HEK293 (cell line): Measurements from ENCODE around the gene CDK6.

Source experiments
- CTCF ChIA-PET: fragments of 350-600 bp; formaldehyde crosslinking; extraction: SDS; loops from one replicate; lab custom pipeline; 2021; ENCODE audit warnings: antibody characterized with exemption; lab: Yijun Ruan, JAX
- POLR2A ChIA-PET: fragments of 300-600 bp; formaldehyde crosslinking; extraction: SDS; loops from one replicate; lab custom pipeline; 2020; ENCODE audit warnings: antibody characterized with exemption, inconsistent platforms; lab: Yijun Ruan, JAX
- H3K27ac ChIP-seq: fragments of 200-500 bp; sonication (Bioruptor generic); 2 replicates; pipeline ENCODE4 v1.5.1; 2014; ENCODE audit warnings: low read depth, low read length, control low read depth, inconsistent platforms; ENCODE audit errors: extremely low read depth
- H3K36me3 ChIP-seq, 2 experiments: fragments of 200-500 bp in 1 of 2; sonication (Bioruptor generic) in 1 of 2; 1 replicate in 1 of 2; 2 replicates in 1 of 2; pipeline ENCODE4 v1.5.1; 2014 to 2017; ENCODE audit warnings: inconsistent platforms in 2 of 2, low read length in 2 of 2; ENCODE audit not compliant: control insufficient read depth in 2 of 2, insufficient read depth in 1 of 2
- H3K4me1 ChIP-seq: fragments of 200-500 bp; sonication (Bioruptor generic); 2 replicates; pipeline ENCODE4 v1.5.1; 2014; ENCODE audit warnings: mild to moderate bottlenecking, low read length, inconsistent platforms; ENCODE audit not compliant: control insufficient read depth, insufficient read depth
- H3K4me3 ChIP-seq: 2 replicates; pipeline ENCODE4 v1.5.1; 2011; ENCODE audit warnings: low read depth, mild to moderate bottlenecking, control low read depth, low read length, moderate library complexity
- H3K9me3 ChIP-seq: fragments of 200-500 bp; sonication (Bioruptor generic); 2 replicates; pipeline ENCODE4 v1.5.1; 2014; ENCODE audit warnings: low read depth, low read length, inconsistent platforms; ENCODE audit not compliant: control insufficient read depth, insufficient read depth
- GLIS1 ChIP-seq: fragments of 450-650 bp; formaldehyde crosslinking; IDR thresholded peaks from 2 replicates; pipeline ENCODE4 v1.5.1; 2016; ENCODE audit warnings: missing biosample characterization, missing genetic modification characterization
- HOXA7 ChIP-seq: sonication (generic); formaldehyde crosslinking; IDR thresholded peaks from 2 replicates; pipeline ENCODE4 v1.8.1; 2022; ENCODE audit warnings: missing genetic modification reagents, borderline replicate concordance
- IKZF3 ChIP-seq: fragments of 450-650 bp; IDR thresholded peaks from 2 replicates; pipeline ENCODE4 v1.5.0; 2018; ENCODE audit warnings: missing biosample characterization, mild to moderate bottlenecking, missing genetic modification characterization, moderate library complexity
- SCRT1 ChIP-seq: fragments of 450-650 bp; formaldehyde crosslinking; IDR thresholded peaks from 2 replicates; pipeline ENCODE4 v1.5.1; 2016; ENCODE audit warnings: missing biosample characterization, missing genetic modification characterization, borderline replicate concordance
- TCF7L2 ChIP-seq: IDR thresholded peaks from 2 replicates; pipeline ENCODE4 v1.6.1; 2011; ENCODE audit warnings: low read depth, mild to moderate bottlenecking, inconsistent platforms, low read length, moderate library complexity, borderline replicate concordance
- ZNF2 ChIP-seq: fragments of 450-650 bp; formaldehyde crosslinking; IDR thresholded peaks from 2 replicates; pipeline ENCODE4 v1.5.1; 2016; ENCODE audit warnings: missing biosample characterization, missing genetic modification characterization
- ZNF324 ChIP-seq: fragments of 450-650 bp; formaldehyde crosslinking; IDR thresholded peaks from 2 replicates; pipeline ENCODE4 v1.5.1; 2016; ENCODE audit warnings: missing biosample characterization, missing genetic modification characterization
- ZNF600 ChIP-seq: fragments of 450-650 bp; formaldehyde crosslinking; IDR thresholded peaks from 2 replicates; pipeline ENCODE4 v1.5.1; 2016; ENCODE audit warnings: missing biosample characterization, missing genetic modification characterization
- ZNF658 ChIP-seq: fragments of 450-650 bp; formaldehyde crosslinking; IDR thresholded peaks from 2 replicates; pipeline ENCODE4; 2016; ENCODE audit warnings: missing biosample characterization, missing genetic modification characterization
- ZNF791 ChIP-seq: fragments of 450-650 bp; formaldehyde crosslinking; IDR thresholded peaks from 2 replicates; pipeline ENCODE4 v1.5.1; 2016; ENCODE audit warnings: missing biosample characterization, missing genetic modification characterization
- ZSCAN23 ChIP-seq: fragments of 450-650 bp; formaldehyde crosslinking; IDR thresholded peaks from 2 replicates; pipeline ENCODE4 v1.5.1; 2016; ENCODE audit warnings: missing biosample characterization, missing genetic modification characterization
- TF ChIP-seq, protein P1 (sequence below): fragments of 450-650 bp; formaldehyde crosslinking; IDR thresholded peaks from 2 replicates; pipeline ENCODE4 v1.5.1; 2016; ENCODE audit warnings: missing biosample characterization, missing genetic modification characterization
- TF ChIP-seq, protein P2 (sequence below): fragments of 450-650 bp; formaldehyde crosslinking; IDR thresholded peaks from 2 replicates; pipeline ENCODE4 v1.5.1; 2017; ENCODE audit warnings: missing biosample characterization, missing genetic modification characterization
- TF ChIP-seq, protein P3 (sequence below): fragments of 450-650 bp; formaldehyde crosslinking; IDR thresholded peaks from 2 replicates; pipeline ENCODE4 v1.5.1; 2016; ENCODE audit warnings: missing biosample characterization, missing genetic modification characterization
- TF ChIP-seq, protein P4 (sequence below): fragments of 450-650 bp; formaldehyde crosslinking; IDR thresholded peaks from 2 replicates; pipeline ENCODE4 v1.5.1; 2016; ENCODE audit warnings: missing biosample characterization, missing genetic modification characterization
- TF ChIP-seq, protein P5 (sequence below): fragments of 450-650 bp; formaldehyde crosslinking; IDR thresholded peaks from 2 replicates; pipeline ENCODE4 v1.5.0; 2017; ENCODE audit warnings: missing biosample characterization, missing genetic modification characterization, borderline replicate concordance

Gene CDK6

DNA sequence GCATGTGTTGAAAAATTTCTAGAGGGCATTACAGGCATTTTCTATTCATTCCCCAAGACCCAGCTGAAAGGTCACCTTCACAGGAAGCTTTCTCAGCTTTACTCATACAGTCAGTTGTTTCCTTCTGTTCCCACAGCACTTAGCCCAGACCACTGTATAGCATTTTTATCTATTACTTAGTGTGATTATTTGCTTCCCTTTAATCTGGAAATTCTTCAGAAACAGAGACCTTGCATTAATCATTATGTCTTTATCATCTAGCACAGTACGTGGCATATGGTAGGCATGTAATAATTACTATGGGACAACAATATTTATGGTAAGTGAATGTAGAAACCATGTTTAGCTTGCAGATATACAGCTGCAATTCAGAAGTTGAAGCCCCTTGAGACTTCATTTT, 38.2 kb upstream of the CDK6 start:
- no peaks in the 10 kb centered on the region for H3K36me3 ChIP-seq
- TF ChIP-seq ZNF791 (tag by site-specific recombination) (no peak), ZNF600 (tag by site-specific recombination) (no peak), ZNF658 (tag by site-specific recombination) (no peak), ZNF324 (no peak), IKZF3 (tag by site-specific recombination) (no peak), SCRT1 (tag by site-specific recombination) (no peak), ZNF2 (tag by site-specific recombination) (no peak), HOXA7 (no peak), GLIS1 (tag by site-specific recombination) (no peak), TCF7L2 (no peak), ZSCAN23 (tag by site-specific recombination) (no peak)
- TF ChIP-seq, protein P1, sequence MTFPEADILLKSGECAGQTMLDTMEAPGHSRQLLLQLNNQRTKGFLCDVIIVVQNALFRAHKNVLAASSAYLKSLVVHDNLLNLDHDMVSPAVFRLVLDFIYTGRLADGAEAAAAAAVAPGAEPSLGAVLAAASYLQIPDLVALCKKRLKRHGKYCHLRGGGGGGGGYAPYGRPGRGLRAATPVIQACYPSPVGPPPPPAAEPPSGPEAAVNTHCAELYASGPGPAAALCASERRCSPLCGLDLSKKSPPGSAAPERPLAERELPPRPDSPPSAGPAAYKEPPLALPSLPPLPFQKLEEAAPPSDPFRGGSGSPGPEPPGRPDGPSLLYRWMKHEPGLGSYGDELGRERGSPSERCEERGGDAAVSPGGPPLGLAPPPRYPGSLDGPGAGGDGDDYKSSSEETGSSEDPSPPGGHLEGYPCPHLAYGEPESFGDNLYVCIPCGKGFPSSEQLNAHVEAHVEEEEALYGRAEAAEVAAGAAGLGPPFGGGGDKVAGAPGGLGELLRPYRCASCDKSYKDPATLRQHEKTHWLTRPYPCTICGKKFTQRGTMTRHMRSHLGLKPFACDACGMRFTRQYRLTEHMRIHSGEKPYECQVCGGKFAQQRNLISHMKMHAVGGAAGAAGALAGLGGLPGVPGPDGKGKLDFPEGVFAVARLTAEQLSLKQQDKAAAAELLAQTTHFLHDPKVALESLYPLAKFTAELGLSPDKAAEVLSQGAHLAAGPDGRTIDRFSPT (tag by site-specific recombination), result no peak
- TF ChIP-seq, protein P2, sequence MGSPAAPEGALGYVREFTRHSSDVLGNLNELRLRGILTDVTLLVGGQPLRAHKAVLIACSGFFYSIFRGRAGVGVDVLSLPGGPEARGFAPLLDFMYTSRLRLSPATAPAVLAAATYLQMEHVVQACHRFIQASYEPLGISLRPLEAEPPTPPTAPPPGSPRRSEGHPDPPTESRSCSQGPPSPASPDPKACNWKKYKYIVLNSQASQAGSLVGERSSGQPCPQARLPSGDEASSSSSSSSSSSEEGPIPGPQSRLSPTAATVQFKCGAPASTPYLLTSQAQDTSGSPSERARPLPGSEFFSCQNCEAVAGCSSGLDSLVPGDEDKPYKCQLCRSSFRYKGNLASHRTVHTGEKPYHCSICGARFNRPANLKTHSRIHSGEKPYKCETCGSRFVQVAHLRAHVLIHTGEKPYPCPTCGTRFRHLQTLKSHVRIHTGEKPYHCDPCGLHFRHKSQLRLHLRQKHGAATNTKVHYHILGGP (tag by site-specific recombination), result no peak
- TF ChIP-seq, protein P3, sequence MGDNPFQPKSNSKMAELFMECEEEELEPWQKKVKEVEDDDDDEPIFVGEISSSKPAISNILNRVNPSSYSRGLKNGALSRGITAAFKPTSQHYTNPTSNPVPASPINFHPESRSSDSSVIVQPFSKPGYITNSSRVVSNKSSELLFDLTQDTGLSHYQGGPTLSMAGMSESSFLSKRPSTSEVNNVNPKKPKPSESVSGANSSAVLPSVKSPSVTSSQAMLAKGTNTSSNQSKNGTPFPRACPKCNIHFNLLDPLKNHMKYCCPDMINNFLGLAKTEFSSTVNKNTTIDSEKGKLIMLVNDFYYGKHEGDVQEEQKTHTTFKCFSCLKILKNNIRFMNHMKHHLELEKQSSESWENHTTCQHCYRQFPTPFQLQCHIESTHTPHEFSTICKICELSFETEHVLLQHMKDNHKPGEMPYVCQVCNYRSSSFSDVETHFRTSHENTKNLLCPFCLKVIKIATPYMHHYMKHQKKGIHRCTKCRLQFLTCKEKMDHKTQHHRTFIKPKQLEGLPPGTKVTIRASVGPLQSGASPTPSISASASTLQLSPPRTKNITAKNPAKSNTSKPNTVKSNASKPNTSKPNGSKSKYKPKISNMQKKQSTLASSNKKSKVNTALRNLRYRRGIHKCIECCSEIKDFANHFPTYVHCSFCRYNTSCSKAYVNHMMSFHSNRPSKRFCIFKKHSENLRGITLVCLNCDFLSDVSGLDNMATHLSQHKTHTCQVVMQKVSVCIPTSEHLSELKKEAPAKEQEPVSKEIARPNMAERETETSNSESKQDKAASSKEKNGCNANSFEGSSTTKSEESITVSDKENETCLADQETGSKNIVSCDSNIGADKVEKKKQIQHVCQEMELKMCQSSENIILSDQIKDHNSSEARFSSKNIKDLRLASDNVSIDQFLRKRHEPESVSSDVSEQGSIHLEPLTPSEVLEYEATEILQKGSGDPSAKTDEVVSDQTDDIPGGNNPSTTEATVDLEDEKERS (tag by site-specific recombination), result no peak
- TF ChIP-seq, protein P4, sequence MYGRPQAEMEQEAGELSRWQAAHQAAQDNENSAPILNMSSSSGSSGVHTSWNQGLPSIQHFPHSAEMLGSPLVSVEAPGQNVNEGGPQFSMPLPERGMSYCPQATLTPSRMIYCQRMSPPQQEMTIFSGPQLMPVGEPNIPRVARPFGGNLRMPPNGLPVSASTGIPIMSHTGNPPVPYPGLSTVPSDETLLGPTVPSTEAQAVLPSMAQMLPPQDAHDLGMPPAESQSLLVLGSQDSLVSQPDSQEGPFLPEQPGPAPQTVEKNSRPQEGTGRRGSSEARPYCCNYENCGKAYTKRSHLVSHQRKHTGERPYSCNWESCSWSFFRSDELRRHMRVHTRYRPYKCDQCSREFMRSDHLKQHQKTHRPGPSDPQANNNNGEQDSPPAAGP, result no peak
- TF ChIP-seq, protein P5, sequence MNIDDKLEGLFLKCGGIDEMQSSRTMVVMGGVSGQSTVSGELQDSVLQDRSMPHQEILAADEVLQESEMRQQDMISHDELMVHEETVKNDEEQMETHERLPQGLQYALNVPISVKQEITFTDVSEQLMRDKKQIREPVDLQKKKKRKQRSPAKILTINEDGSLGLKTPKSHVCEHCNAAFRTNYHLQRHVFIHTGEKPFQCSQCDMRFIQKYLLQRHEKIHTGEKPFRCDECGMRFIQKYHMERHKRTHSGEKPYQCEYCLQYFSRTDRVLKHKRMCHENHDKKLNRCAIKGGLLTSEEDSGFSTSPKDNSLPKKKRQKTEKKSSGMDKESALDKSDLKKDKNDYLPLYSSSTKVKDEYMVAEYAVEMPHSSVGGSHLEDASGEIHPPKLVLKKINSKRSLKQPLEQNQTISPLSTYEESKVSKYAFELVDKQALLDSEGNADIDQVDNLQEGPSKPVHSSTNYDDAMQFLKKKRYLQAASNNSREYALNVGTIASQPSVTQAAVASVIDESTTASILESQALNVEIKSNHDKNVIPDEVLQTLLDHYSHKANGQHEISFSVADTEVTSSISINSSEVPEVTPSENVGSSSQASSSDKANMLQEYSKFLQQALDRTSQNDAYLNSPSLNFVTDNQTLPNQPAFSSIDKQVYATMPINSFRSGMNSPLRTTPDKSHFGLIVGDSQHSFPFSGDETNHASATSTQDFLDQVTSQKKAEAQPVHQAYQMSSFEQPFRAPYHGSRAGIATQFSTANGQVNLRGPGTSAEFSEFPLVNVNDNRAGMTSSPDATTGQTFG (tag by site-specific recombination), result no peak
- TF ChIP-seq, all 188 proteins: peak for 0
- CTCF ChIA-PET, result interaction anchor here (0.6 to 1.1 kb wide), 2 partner anchors 253 to 867 kb away, joined by 4 read pairs; no protein-coding TSS in a partner anchor
- Histone ChIP-seq H3K4me3 (no peak overlapping the region), H3K4me1 (no peaks in the 10 kb centered on the region), H3K27ac (no peak overlapping the region), H3K9me3 (no peaks in the 10 kb centered on the region)
- POLR2A ChIA-PET, result no interaction called here
